Measurements from ENCODE around the gene RFT1. TPM values are rescaled to one million over a fixed set of nuclear protein-coding genes. Genes with fewer than 3 reads are reported as not detected.

Gene RFT1
- total RNA-seq, 4 donors from 2014 or later = 12.0 to 18.6 (median 14.6) TPM

DNA sequence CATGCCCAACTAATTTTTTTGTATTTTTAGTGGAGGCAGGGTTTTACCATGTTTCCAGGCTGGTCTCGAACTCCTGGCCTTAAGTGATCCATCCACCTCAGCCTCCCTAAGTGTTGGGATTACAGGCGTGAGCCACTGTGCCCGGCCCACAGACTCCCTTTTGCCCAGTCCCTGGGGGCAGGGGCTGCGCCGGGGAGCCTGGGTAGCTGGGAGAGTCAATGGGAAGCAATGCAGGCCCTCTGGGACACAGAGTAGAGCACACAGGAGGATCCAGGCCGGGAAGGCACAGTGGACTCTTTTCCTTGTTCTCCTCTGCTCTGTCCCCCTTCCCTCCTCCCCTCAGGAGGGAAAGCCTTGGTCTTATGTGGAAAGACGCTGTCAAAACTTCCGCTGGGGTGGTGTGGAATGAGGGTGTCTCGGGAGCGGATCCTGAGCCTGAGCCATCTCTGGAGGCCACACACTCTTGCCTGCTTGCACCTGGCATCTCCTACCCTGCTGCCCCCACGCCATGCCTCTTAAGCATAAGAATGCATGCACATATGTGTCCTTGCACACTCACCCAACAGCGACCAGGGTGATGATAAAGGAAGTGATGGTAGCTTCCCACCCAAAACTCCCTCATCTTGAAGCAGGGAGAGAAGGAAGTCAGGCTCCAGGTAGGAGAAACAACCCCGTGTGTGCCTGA, 18.9 kb upstream of the RFT1 start:
- Histone ChIP-seq H3K4me1 (peaks cover 0 to 14% (median 0%) of the 10 kb centered on the region in 4 donors), H3K27me3 (peaks cover 0 to under 1% of the 10 kb centered on the region in 2 donors)

DNA sequence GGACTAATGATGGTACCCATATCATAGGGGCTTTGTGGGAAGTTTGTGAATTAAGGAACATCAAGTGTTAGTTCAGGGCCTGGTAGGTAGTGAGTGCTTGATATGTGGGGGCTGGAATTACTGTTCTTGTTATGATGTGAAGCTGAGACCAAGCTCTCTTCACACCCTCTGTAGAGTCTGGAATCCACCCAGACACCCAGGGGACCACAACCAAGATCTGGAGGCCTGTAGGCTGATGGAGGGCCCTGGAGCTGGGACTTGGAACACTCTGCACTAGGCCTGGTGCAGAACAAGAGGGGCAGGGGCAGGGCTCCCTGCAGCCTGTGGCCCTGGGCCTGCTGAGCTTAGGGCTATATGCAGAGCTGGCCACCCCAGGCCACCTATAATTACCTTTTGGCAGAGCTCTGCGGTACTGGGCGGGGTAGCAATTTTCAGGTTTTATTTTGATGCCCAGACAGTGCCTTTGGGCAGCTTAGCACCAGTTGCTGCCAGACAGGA, 17.7 kb upstream of the RFT1 start:
- Histone ChIP-seq H3K4me1 (peaks cover 0 to 7% (median 0%) of the 10 kb centered on the region in 4 donors), H3K27ac (no peak overlapping the region), H3K36me3 (no peaks in the 10 kb centered on the region), H3K9me3 (no peaks in the 10 kb centered on the region), H3K27me3 (no peaks in the 10 kb centered on the region), H3K4me3 (no peak overlapping the region)
- WGBS, 2 donors = 89 to 94% methylated on average over 2 of the region's 2 CpGs
- TF ChIP-seq, protein P1, sequence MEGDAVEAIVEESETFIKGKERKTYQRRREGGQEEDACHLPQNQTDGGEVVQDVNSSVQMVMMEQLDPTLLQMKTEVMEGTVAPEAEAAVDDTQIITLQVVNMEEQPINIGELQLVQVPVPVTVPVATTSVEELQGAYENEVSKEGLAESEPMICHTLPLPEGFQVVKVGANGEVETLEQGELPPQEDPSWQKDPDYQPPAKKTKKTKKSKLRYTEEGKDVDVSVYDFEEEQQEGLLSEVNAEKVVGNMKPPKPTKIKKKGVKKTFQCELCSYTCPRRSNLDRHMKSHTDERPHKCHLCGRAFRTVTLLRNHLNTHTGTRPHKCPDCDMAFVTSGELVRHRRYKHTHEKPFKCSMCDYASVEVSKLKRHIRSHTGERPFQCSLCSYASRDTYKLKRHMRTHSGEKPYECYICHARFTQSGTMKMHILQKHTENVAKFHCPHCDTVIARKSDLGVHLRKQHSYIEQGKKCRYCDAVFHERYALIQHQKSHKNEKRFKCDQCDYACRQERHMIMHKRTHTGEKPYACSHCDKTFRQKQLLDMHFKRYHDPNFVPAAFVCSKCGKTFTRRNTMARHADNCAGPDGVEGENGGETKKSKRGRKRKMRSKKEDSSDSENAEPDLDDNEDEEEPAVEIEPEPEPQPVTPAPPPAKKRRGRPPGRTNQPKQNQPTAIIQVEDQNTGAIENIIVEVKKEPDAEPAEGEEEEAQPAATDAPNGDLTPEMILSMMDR (IDR thresholded peaks at IDR 0.05) = no peak
- TF ChIP-seq EP300 (IDR thresholded peaks at IDR 0.05) (no peak), POLR2A (IDR thresholded peaks at IDR 0.05) (no peak)
- no peak for DNase-seq (ENCODE audit: low spot score in 2 of 2)

More for the DNA sequence above, 18.9 kb upstream of the RFT1 start:
- no peak overlapping the region for H3K4me3 ChIP-seq
- DNase-seq (ENCODE audit: low spot score in 2 of 2) = no peak
- TF ChIP-seq EP300 (IDR thresholded peaks at IDR 0.05) (no peak), POLR2A (IDR thresholded peaks at IDR 0.05) (no peak)
- TF ChIP-seq, protein P1 (IDR thresholded peaks at IDR 0.05) = no peak
- H3K9me3 ChIP-seq = no peaks in the 10 kb centered on the region
- 86 to 89% methylated on average over 13 of the region's 13 CpGs for WGBS, 2 donors
- H3K27ac ChIP-seq = no peak overlapping the region
- no peaks in the 10 kb centered on the region for H3K36me3 ChIP-seq

DNA sequence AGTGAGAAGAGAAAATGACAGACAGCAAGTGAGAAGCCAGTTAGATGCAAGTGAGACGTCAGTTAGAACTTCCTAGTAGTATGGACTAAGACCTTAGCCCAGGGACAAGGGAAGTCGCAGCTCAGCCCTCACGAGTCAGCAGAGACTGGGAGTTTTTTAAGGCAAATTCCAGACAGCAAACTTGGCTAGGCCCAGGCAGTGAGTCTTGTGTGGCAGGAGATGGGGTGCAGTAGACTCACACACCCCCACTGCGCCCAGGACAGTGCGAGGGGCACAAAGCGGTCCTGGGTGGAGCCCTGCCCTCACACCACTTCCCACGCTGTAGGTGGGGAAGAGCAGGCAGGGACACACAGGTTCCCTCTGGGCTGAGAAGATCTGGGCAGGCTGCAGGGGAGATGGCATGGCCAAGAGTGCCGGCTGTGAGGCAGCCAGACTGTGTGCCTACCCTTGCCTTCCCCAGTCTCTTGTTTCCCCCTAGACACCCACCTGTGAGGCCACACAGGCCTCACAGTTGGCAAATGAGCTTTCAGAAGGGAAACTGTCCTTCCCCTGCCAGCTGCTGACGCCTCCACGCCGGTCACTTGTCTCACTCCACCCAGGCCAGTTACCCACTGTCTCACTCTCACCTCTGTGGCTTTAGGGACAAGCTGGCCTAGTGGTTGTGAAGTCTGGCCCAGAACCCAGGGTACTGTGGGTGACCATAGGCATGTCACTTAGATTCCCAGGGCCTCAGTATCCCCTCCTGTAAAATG, 17.1 kb upstream of the RFT1 start:
- Histone ChIP-seq H3K4me3 (no peak overlapping the region), H3K36me3 (no peaks in the 10 kb centered on the region), H3K9me3 (no peaks in the 10 kb centered on the region), H3K27ac (no peak overlapping the region), H3K4me1 (peaks cover 0 to 7% (median 0%) of the 10 kb centered on the region in 4 donors), H3K27me3 (no peaks in the 10 kb centered on the region)
- 74 to 78% methylated on average over 11 of the region's 11 CpGs for WGBS, 2 donors
- TF ChIP-seq POLR2A (IDR thresholded peaks at IDR 0.05) (no peak), EP300 (IDR thresholded peaks at IDR 0.05) (no peak)
- TF ChIP-seq, protein P1 (IDR thresholded peaks at IDR 0.05) = no peak
- DNase-seq (ENCODE audit: low spot score in 2 of 2) = no peak

DNA sequence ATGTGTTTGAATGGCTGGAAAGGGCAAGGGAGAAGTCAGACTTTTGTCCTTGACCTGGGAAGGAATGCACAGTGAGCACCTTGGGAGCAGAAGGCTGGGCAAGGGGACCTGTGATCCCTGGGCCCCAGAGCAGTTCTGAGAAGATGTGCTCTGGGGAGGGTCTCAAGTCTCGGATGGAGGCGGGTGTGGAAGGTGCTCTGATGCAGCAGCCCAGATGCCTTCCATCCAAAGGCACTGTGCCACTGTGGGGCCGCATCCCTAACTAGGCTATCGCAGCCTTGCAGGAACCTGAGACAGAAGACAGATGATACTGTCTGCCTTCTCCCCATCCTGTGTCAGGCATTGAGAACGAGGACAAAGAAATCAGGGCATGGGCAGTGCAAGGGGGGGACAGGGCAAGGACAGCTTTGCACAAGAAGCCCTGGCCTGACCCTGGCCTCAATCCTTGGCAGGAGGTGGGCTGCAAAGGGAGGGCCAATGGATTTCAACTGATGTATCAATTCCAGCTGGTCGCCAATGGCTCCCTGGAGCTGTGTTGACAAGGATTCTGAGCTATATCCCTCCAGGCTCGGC, 16.2 kb upstream of the RFT1 start:
- 78% methylated on average over 7 of the region's 7 CpGs for WGBS, 2 donors
- Histone ChIP-seq H3K36me3 (no peaks in the 10 kb centered on the region), H3K9me3 (no peaks in the 10 kb centered on the region), H3K27ac (no peak overlapping the region), H3K27me3 (no peaks in the 10 kb centered on the region), H3K4me3 (no peak overlapping the region), H3K4me1 (peaks cover 0 to 7% (median 0%) of the 10 kb centered on the region in 4 donors)
- DNase-seq (ENCODE audit: low spot score in 2 of 2) = no peak
- TF ChIP-seq EP300 (IDR thresholded peaks at IDR 0.05) = no peak
- no peak for TF ChIP-seq POLR2A (IDR thresholded peaks at IDR 0.05)
- TF ChIP-seq, protein P1 (IDR thresholded peaks at IDR 0.05) = no peak

DNA sequence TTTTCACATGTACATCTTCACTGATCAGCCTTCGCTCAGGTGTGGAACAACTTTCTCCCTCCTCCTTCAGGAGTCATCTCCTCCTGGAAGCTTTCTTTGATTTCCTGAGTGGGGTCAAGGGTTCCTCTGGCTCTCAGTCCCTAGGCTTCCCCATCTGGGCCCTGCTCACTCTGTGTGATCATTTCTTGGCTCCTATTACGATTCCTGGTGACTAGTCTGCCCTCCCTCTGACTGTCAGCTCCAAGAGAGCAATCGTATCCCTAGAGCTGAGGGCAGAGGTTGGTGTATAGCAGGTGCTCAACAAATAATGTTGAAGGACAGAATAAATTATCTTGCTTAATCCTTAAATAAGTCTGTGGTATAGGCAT, 15.5 kb upstream of the RFT1 start:
- Histone ChIP-seq H3K27ac (no peak overlapping the region), H3K4me1 (peaks cover 0 to 6% (median 0%) of the 10 kb centered on the region in 4 donors), H3K9me3 (no peaks in the 10 kb centered on the region), H3K27me3 (no peaks in the 10 kb centered on the region), H3K4me3 (no peak overlapping the region), H3K36me3 (no peaks in the 10 kb centered on the region)
- DNase-seq (ENCODE audit: low spot score in 2 of 2) = no peak
- WGBS, 2 donors = 78 to 81% methylated on average over 3 of the region's 3 CpGs
- TF ChIP-seq EP300 (IDR thresholded peaks at IDR 0.05) = no peak
- TF ChIP-seq, protein P1 (IDR thresholded peaks at IDR 0.05) = no peak
- no peak for TF ChIP-seq POLR2A (IDR thresholded peaks at IDR 0.05)
